B cell (primary cell): Measurements from ENCODE around the gene ULK4. TPM values are rescaled to one million over a fixed set of nuclear protein-coding genes. Genes with fewer than 3 reads are reported as not detected.

Experiments used
- ATAC-seq: fragments of 200-7000 bp; cut with Tn5 transposase; one replicate; pipeline ENCODE4 v1.10.0; 2021; ENCODE audit warnings: low read depth, mild to moderate bottlenecking, moderate number of reproducible peaks, moderate library complexity
- CTCF ChIA-PET: fragments of 350-600 bp; sonication (Branson Sonifier 250); formaldehyde crosslinking; loops from one replicate; lab custom pipeline; 2021; ENCODE audit warnings: antibody characterized with exemption, inconsistent platforms; lab: Charles Lee
- POLR2A ChIA-PET: fragments of 350-600 bp; sonication (Branson Sonifier 250); formaldehyde crosslinking; loops from one replicate; lab custom pipeline; 2021; ENCODE audit warnings: antibody characterized with exemption; lab: Charles Lee
- DNase-seq: peaks from one replicate; pipeline ENCODE4 v3.0.0; 2013
- H2AFZ ChIP-seq: 2 replicates; pipeline ENCODE4 v1.6.1; 2012; ENCODE audit warnings: mild to moderate bottlenecking, low read depth, low read length; ENCODE audit not compliant: insufficient read depth, poor library complexity, severe bottlenecking
- H3K27ac ChIP-seq, 2 donors: 1 replicate in 1 of 2; 2 replicates in 1 of 2; pipeline ENCODE4 v1.5.1; 2012 to 2013; ENCODE audit warnings: low read length in 2 of 2, mild to moderate bottlenecking in 2 of 2, moderate library complexity in 1 of 2
- H3K27me3 ChIP-seq, 4 experiments: fragments of 200-600 bp in 1 of 4; sonication (generic) in 1 of 4; replicated peaks in 1 of 4; 1 replicate in 2 of 4; 2 replicates in 2 of 4; pipeline versions ENCODE4 v1.6.1 to v1.7.0; 2013 to 2016; ENCODE audit warnings: low read length in 3 of 4, mild to moderate bottlenecking in 2 of 4, mixed read lengths in 1 of 4, moderate library complexity in 1 of 4; ENCODE audit not compliant: insufficient read depth in 4 of 4, control insufficient read depth in 3 of 4; ENCODE audit errors: control extremely low read depth in 1 of 4
- H3K36me3 ChIP-seq, 2 experiments: replicated peaks in 1 of 2; 1 replicate in 1 of 2; 2 replicates in 1 of 2; pipeline versions ENCODE4 v1.6.1 to v1.7.1; 2013; ENCODE audit warnings: low read length in 1 of 2; ENCODE audit not compliant: insufficient read depth in 2 of 2, control insufficient read depth in 1 of 2; ENCODE audit errors: control extremely low read depth in 1 of 2, extremely low read depth in 1 of 2
- H3K4me1 ChIP-seq, 2 donors: fragments of 200-600 bp in 1 of 2; sonication (generic) in 1 of 2; 1 replicate in 1 of 2; 2 replicates in 1 of 2; pipeline versions ENCODE4 v1.5.1 to v1.6.1; 2013 to 2017; ENCODE audit warnings: low read length in 2 of 2; ENCODE audit not compliant: control insufficient read depth in 2 of 2, insufficient read depth in 2 of 2
- H3K4me2 ChIP-seq: replicated peaks from 2 replicates; pipeline ENCODE3; 2012; ENCODE audit warnings: mild to moderate bottlenecking, low read depth, low read length; ENCODE audit not compliant: poor library complexity, severe bottlenecking
- H3K4me3 ChIP-seq, 5 experiments: fragments of 200-600 bp in 1 of 5; sonication (generic) in 1 of 5; 1 replicate in 3 of 5; 2 replicates in 2 of 5; pipeline versions ENCODE4 v1.5.1 to v1.7.0; 2011 to 2016; ENCODE audit warnings: low read length in 4 of 5, mild to moderate bottlenecking in 4 of 5, low read depth in 2 of 5, control low read depth in 1 of 5, moderate library complexity in 1 of 5; ENCODE audit not compliant: insufficient read depth in 1 of 5; ENCODE audit errors: control extremely low read depth in 1 of 5, extremely low read depth in 1 of 5
- H3K79me2 ChIP-seq: fragments of 200-600 bp; sonication (generic); one replicate; pipeline ENCODE4 v1.6.0; 2016; ENCODE audit warnings: low read length; ENCODE audit not compliant: control insufficient read depth, insufficient read depth
- H3K9ac ChIP-seq: fragments of 200-600 bp; sonication (generic); 2 replicates; pipeline ENCODE4 v1.6.1; 2017; ENCODE audit warnings: mild to moderate bottlenecking, low read length, moderate library complexity
- H3K9me3 ChIP-seq, 3 donors: one replicate each; pipeline versions ENCODE4 v1.6.1 to v1.7.1; 2013; ENCODE audit warnings: low read length in 2 of 3; ENCODE audit not compliant: control insufficient read depth in 2 of 3, insufficient read depth in 1 of 3; ENCODE audit errors: control extremely low read depth in 1 of 3
- H4K20me1 ChIP-seq: 2 replicates; pipeline ENCODE4 v1.6.0; 2012; ENCODE audit warnings: mild to moderate bottlenecking, low read length; ENCODE audit not compliant: insufficient read depth, control insufficient read depth, poor library complexity, severe bottlenecking
- H3K27ac Mint-ChIP-seq: one replicate; pipeline ENCODE4 v1.8.0; 2021; ENCODE audit warnings: mixed read lengths
- H3K27me3 Mint-ChIP-seq: one replicate; pipeline ENCODE4 v1.8.0; 2021; ENCODE audit warnings: mixed read lengths
- H3K4me1 Mint-ChIP-seq: one replicate; pipeline ENCODE4 v1.8.0; 2021; ENCODE audit warnings: mixed read lengths
- H3K4me3 Mint-ChIP-seq: one replicate; pipeline ENCODE4 v1.8.0; 2021; ENCODE audit warnings: mixed read lengths
- H3K9me3 Mint-ChIP-seq: one replicate; pipeline ENCODE4 v1.8.0; 2022; ENCODE audit warnings: mixed read lengths; ENCODE audit not compliant: insufficient read depth
- CTCF ChIP-seq: fragments of 200-600 bp; IDR thresholded peaks from one replicate; pipeline ENCODE4 v1.8.0; 2022; ENCODE audit warnings: antibody characterized with exemption, mild to moderate bottlenecking
- EZH2 ChIP-seq: IDR thresholded peaks from 2 replicates; pipeline ENCODE4 v1.6.1; 2012; ENCODE audit warnings: borderline replicate concordance, low read depth, mild to moderate bottlenecking, moderate library complexity, low read length; ENCODE audit not compliant: insufficient read depth, poor library complexity, severe bottlenecking
- WGBS: methylation state at CpG from one replicate; pipeline ENCODE4 v1.1.5; 2013; ENCODE audit warnings: missing lambda C conversion rate; ENCODE audit not compliant: insufficient coverage; 5-methylcytosine and 5-hydroxymethylcytosine counted together
- intact Hi-C: fragments of 100-400 bp; cut with micrococcal nuclease; formaldehyde crosslinking; loops from one replicate; pipeline ENCODE4 v1.10.0; 2022
- polyA plus RNA-seq: library from polyadenylated mRNA; depleted of rRNA; stranded (reverse); fragments of >200 nt; gene quantifications from 2 replicates; pipeline ENCODE4 v1.2.3, GENCODE V29; 2012
- total RNA-seq, 2 donors: library from RNA; stranded (reverse); fragments of 120-200 nt in 1 of 2; gene quantifications; 1 replicate in 1 of 2; 2 replicates in 1 of 2; pipeline versions ENCODE4 v1.2.3 to v1.2.4, GENCODE V29; 2013 to 2022

Gene ULK4
- total and polyA plus RNA-seq, 2 donors (not counting 1 experiment from before 2014, with no cell fraction given) = 5.2 to 33.7 TPM

DNA sequence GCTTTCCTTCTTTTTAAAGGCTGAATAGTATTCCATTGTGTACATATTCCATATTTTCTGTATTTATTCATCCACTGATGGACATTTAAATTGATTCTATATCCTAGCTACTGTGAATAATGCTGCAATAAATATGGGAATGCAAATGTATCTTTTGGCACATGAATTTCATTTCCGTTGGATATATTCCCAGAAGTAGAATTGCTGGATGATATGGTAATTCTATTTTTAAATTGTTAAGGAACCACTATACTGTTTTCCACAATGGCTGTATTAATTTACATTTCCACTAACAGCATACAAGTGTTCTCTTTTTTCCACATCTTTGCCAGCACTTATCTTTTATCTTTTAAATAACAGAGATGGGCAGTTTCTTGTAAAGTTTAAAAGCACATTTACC is 459.9 kb downstream of the ULK4 start:
- no peak overlapping the region for H3K9ac ChIP-seq
- no peaks in the 10 kb centered on the region for H3K79me2 ChIP-seq
- TF ChIP-seq EZH2 (no peak), CTCF (no peak)
- Mint-ChIP-seq H3K9me3 (no peaks in the 10 kb centered on the region), H3K27ac (no peak overlapping the region), H3K4me1 (no peaks in the 10 kb centered on the region), H3K4me3 (no peak overlapping the region), H3K27me3 (no peaks in the 10 kb centered on the region)
- no peak for ATAC-seq
- H3K27ac ChIP-seq = no peak overlapping the region
- H3K9me3 ChIP-seq = no peaks in the 10 kb centered on the region
- WGBS = no CpG with 5 or more reads among the region's 1 CpG
- H3K4me1 ChIP-seq = no peaks in the 10 kb centered on the region
- no peak for DNase-seq
- no peak overlapping the region for H3K4me3 ChIP-seq
- no peaks in the 10 kb centered on the region for H3K27me3 ChIP-seq
- POLR2A ChIA-PET = no interaction called here
- intact Hi-C loops = no loop called here
- no peak overlapping the region for H3K4me2 ChIP-seq
- H3K36me3 ChIP-seq = no peaks in the 10 kb centered on the region
- no peak overlapping the region for H2AFZ ChIP-seq
- H4K20me1 ChIP-seq = no peaks in the 10 kb centered on the region
- CTCF ChIA-PET = no interaction called here

DNA sequence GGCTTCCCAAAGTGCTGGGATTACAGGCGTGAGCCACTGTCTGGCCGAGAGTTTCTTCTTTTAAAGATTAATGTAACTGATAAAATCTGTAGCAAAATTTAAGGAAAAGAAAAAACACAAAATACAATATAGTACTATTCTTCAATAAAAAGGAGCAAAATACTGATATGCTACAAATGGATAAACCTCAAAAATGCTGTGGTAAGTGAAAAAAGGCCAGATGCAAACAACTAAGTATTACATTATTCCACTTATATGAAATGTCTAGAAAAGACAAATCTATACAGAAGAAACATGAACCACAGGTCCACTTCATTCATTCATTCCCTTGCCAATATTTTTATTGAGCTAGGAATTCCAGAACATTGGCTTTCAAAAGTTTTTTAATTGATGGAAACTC is 463.1 kb downstream of the ULK4 start:
- CTCF ChIA-PET = interaction anchor here (0.6 kb wide), 1 partner anchor 1039 kb away, joined by 3 read pairs; no protein-coding TSS in a partner anchor

More for the DNA sequence above, 463.1 kb downstream of the ULK4 start:
- no peaks in the 10 kb centered on the region for H3K4me1 Mint-ChIP-seq
- DNase-seq (no peak), ATAC-seq (no peak)
- Histone ChIP-seq H3K79me2 (no peaks in the 10 kb centered on the region), H2AFZ (no peak overlapping the region), H3K4me3 (no peak overlapping the region), H3K36me3 (no peaks in the 10 kb centered on the region), H3K27ac (no peak overlapping the region), H3K4me1 (no peaks in the 10 kb centered on the region), H3K4me2 (no peak overlapping the region), H3K27me3 (no peaks in the 10 kb centered on the region), H3K9me3 (no peaks in the 10 kb centered on the region), H3K9ac (no peak overlapping the region), H4K20me1 (no peaks in the 10 kb centered on the region)
- POLR2A ChIA-PET = no interaction called here
- TF ChIP-seq EZH2 (no peak), CTCF (no peak)
- no peak overlapping the region for H3K27ac Mint-ChIP-seq
- no peaks in the 10 kb centered on the region for H3K9me3 Mint-ChIP-seq
- H3K4me3 Mint-ChIP-seq = no peak overlapping the region
- no CpG with 5 or more reads among the region's 2 CpGs for WGBS
- intact Hi-C loops = no loop called here
- no peaks in the 10 kb centered on the region for H3K27me3 Mint-ChIP-seq
